ENCODE measurements around the gene SVBP.
A peak's percentile ranks its signal among the peaks of the same experiment; 100 is the strongest.
"Not testable (repeated sequence)": the region's sequence is repeated elsewhere in the genome, so short reads cannot be mapped to it uniquely, and the experiment has no call there.

SVBP gene, protein sequence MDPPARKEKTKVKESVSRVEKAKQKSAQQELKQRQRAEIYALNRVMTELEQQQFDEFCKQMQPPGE

DNA sequence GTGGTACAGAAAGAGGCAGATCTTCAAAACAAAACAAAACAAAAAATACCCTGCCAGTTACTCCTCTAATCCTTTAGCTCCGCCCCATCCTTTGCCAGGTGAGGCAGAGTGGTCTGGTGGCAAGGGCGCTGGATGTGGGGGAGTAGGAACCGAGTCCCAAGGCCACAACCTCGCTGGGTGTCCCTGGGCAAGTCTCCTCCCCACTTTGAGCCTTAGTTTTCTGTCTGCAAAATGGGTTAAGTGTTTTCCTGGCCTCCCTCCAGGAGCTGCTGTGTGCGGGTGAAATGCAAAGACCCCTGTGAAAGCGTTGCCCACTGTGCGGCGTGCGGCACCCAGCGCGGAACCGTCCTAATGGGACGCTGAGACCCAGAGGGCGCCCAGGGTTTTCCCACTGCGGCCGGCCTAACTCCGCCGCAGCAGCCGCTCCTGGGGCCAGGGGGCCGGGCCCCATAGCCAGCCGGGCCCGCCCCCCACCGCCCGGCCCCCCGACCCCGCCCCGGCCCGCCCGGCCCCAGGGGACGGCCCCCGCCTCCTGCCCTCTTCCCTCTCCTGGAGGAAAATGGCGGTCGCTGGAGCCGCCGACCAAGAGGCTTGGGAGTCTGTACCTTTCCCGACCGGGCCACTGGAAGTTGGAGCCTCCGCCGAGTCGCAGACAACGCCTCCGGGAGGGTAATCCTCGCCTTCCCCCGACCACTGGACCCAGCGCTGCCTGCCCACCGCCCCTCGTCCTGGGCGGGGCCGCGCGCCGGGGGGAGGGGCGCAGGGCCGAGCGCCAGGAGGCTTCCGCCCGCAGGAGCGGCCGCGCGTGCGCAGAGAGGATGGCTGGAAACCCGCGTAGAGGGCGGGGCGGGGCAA lies at the start of gene SVBP, which contains the start of gene ERMAP:
Gene SVBP (minus strand): TSS at position 813 of the 855 bp plus-strand sequence. CDS start 853 bp downstream, outside the sequence.
Gene ERMAP (plus strand): TSS at position 538 of the 855 bp plus-strand sequence. CDS start 13,327 bp downstream, outside the sequence.
- peak; percentile 98 for DNase-seq

DNA sequence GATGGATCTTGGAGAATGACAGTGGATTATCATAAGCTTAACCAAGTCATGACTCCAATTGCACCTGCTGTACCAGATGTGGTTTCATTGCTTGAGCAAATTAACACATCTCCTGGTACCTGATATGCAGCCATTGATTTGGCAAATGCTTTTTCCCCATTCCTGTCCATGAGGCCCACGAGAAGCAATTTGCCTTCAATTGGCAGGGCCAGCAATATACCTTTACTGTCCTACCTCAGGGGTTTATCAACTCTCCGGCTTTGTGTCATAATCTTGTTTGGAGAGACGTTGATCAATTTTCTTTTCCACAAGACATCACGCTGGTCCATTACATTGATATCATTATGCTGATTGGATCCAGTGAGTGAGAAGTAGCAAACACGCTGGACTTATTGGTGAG lies 49.4 kb upstream of the SVBP start:
- no peak for DNase-seq

DNA sequence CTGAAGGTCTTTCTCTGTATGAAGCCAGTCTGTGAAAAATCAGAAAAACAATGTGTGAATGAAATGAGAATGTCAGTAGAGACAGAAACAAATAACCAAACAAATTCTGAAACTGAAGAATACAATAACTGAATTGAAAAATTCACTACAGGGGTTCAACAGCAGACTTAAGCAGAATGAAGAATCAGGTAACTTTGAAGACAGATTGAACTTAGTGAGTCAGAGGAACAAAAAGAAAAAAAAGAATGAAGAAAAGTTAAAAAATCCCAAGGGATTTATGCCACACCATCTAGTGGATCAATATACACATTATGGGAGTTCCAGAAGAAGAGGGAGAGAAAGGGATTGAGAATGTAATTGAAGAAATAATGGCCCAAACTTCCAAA lies 43.8 kb upstream of the SVBP start:
- no peak for DNase-seq

DNA sequence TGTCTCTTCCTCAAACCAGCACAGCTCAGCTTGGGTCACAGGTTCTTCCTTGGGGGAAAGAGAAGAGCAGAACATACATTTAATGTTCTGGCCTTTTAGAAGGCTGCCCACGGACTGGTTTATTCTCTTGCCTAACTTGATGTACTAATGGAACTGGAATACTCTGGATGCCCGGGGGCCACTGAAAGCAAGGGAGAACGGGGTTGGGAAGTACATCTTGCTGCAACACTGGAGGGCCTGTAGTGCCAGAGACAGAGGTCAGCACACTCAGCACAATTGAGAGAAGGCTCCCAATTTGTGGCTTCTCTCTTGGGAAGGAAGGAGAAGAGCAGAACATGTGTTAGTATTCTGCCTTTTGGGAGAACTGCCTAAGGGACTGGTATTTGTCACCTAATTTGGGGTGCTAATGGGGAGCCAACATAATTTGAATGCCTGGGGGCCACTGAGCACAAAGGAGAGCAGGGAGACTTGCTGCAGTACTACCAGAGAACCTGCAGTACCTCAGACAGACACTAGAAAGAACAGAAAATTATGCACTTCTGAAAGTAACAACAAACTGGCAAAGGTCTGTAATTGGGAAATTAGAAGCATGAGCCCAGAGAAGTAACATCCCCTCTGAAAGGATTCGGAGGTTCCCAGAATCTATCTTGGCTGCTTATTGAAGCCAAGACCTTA lies 43.3 kb upstream of the SVBP start:
- no peak for DNase-seq

DNA sequence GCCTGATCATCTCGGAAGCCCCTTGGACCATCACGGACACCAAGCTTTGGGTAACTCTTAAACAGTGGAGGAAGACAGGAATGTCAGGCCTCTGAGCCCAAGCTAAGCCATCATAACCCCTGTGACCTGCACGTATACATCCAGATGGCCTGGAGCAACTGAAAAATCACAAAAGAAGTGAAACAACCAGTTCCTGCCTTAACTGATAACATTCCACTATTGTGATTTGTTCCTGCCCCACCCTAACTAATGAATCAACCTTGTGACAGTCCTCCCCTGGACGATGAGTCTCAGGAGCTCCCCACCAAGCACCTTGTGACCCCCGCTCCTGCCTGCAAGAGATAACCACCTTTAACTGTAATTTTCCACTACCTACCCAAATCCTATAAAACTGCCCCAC lies 42.2 kb upstream of the SVBP start:
- DNase-seq = not testable (repeated sequence)

DNA sequence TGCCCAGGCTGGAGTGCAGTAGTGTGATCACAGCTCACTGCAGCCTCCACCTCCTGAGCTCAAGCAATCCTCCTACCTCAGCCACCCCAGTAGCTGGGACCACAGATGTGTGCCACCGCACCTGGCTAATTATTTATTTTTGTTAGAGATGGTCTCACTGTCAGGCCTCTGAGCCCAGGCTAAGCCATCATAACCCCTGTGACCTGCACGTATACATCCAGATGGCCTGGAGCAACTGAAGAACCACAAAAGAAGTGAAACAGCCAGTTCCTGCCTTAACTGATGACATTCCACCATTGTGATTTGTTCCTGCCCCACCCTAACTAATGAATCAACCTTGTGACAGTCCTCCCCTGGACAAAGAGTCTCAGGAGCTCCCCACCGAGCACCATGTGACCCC lies 39.4 kb upstream of the SVBP start:
- not testable (repeated sequence) for DNase-seq

DNA sequence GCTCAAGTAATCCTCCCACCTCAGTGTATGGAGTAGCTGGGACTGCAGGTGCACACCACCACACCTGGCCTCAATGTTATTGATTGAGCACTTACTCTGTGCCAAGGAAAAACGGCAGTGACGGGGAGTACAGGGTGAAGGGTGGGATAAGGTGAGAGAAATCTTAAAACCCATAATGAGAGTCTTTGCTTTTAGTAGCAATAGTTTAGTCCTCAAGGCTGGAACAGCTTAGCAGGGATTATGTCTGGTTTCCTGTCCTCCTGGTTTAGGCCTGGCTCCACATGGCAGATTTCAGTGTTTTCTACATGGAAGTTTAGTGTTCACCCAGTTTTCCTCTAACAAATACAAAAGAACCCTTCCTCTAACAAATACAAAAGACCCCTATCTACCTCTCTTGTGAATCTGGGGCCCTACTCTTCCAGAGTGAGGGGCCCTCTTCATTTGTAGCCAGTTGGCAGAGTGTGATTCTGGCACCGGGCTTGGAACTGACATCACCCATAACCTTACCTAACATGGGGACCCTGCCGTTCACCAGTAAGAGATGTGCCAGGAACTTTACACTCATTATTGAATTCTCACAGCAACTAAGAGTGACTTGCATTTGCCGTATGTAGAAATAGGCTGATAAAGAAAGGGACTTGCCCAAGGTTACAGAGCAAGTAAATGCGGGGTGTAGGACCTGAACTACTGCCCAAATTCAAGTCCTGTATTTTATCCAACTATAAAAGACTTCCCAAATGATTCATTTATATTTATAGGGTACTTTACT lies 36.1 kb upstream of the SVBP start:
- no peak for DNase-seq

DNA sequence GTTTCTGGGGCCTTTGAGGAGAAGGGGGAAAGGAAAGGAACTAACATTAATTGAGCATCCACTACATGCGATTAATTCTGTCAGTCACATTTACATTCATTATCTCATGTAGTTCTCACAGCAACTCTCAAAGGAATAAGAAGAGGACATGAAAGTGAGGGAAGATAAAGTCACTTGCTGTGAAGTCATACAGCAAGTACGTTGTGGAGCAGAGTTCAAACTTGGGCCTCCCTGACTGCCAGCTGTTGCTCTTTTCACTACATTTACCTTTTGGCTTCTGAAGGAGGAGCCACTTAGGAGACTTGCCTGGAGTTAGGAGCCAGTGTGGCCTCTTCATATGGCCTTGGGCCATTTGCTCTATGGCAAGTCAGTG lies 35.4 kb upstream of the SVBP start:
- DNase-seq = no peak

DNA sequence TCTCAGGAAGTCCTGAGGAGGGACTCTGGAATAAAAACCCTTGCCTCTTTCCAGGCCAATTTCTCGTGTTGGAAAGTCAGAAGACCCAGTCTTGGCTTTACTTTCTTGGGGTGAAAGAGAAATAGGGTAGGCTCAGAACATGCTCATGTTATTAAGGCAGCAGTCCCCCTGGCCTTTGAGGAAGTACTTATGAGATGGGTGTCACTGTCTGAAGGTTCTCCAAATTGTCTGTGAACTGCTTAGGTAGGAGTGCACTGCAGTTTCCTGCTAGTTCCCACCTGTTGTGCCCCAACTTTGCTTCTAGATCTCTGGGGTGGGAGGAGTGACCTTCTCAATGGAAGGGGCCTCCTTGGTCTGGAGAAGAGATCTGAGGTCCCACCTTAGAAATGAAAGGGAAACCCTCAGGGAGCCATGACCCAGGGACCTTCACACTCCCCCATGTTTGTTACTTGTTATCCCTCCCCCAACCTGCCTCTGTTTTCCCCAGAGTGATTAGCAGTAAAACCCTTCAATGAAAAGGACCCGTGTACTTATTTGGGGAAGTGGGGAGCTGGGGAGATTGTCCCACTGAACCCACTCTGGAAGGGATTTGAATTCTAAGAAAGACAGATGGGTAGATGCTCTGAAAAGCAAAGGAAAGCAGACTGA lies 34.9 kb upstream of the SVBP start:
- DNase-seq = no peak

DNA sequence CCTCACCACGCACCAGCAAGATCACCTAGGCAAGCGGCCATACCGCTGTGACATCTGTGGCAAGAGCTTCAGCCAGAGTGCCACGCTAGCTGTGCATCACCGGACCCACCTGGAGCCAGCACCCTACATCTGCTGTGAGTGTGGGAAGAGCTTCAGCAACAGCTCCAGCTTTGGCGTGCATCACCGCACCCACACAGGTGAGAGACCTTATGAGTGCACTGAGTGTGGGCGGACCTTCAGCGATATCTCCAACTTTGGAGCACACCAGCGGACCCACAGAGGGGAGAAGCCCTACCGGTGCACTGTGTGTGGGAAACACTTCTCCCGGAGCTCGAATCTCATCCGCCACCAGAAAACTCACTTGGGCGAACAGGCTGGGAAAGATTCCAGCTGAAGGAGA lies 34.2 kb upstream of the SVBP start:
- no peak for DNase-seq

DNA sequence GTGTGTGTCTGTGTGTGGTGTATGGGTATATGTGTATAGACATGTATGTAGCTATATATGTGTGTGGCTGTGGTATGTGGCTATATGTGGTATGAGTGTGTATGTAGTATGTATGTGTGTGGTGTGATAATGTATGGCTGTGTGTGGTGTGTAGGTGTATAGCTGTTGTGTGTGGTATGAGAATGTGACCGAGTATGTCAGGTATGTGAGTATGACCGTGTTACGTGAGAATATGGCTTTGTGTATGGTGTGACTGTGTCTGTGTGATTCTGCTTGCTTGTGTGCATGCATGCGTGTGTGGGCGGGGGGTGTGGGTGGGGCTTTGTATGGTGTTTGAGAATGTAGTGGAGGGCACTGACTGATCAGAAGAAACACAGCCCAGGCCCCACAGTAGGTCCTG lies 32.7 kb upstream of the SVBP start:
- DNase-seq = no peak

DNA sequence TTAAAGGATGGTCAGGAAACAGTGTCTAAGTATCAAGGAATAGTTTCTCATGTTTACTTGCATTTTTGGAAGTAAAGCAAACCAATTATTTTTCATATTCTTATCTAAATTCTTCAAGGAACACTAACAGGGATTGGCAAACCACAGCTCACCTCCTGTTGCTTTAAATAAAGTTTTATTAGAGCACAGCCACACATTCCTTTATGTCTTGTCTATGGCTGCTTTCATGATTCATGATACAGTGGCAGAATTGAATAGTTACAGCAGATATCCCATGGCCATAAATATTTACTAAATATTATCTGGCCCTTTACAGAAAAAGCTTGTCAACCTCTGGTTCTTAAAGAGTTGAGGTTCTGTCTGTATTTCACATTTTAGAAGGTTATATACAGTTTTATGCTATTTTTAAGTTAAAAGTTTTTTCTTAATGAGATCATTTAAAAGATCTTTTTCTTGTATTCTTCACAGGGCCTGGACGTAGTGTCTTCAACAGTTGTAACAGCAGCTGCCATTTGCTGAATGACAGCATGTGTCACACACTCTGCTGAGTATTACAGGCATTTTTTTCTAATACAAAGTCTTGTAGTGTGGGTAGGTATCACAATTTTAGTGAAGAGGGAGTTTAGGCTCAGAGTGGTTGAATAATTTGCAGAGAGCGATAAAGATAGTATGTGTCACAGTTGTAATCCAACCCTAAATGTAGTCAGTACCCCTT lies 31.8 kb upstream of the SVBP start:
- no peak for DNase-seq

DNA sequence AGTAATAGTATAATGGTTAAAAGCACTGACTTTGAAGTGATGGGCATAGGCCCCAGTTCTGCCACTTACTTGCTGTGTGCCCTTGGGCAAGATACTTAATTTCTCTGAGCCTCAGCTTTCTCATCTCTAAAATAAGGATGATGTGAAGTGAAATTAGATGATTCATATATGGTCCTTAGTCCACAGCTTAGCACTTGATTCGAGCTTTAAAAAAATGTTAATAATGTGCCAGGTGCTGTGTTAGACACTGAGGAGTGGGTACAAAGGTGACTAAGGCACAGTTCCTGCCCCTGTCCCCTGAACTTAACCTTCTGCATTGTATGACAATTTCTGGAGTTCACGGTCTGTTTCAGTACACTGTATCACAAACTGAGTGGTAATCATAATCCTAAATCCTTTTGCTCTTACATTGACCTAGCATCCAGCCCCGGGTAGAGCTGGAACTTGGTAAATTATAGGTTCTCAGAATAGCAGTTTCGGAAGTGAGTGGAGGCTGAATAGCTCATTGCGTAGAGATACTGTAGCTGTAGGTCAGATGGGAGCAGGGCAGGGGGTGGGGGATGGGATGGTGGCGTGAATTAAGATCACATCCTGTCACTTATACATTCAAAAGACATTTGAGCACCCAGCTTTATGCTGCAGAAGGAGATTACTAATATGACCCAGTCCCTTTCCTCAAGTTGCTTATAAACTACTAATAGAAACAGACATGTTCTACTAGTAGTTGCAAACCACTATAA lies 30.7 kb upstream of the SVBP start:
- peak; percentile 7 for DNase-seq

DNA sequence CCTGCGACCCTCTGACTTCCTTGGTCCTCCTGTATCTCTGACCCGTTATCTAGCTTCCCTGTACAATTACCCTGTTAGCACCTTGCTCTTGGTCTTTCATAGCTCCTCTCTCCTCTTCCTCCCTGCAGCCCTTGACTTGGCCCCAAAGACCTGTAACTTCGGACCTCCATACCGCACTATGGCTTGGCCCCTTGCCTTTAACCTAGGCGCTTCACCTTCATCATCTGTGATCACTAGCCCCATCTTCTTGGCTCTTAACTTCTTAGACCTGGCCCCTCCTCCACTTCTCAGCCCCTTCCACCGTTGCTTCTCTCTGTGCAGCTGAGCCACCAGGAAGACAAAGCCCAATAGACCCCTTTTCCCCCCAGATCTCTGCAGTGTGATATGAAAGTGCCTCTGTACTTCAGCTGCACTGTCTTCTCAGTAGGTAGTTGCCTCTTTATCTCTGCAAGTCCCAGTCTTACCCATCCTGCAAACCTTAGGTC lies 30.0 kb upstream of the SVBP start:
- DNase-seq = no peak

DNA sequence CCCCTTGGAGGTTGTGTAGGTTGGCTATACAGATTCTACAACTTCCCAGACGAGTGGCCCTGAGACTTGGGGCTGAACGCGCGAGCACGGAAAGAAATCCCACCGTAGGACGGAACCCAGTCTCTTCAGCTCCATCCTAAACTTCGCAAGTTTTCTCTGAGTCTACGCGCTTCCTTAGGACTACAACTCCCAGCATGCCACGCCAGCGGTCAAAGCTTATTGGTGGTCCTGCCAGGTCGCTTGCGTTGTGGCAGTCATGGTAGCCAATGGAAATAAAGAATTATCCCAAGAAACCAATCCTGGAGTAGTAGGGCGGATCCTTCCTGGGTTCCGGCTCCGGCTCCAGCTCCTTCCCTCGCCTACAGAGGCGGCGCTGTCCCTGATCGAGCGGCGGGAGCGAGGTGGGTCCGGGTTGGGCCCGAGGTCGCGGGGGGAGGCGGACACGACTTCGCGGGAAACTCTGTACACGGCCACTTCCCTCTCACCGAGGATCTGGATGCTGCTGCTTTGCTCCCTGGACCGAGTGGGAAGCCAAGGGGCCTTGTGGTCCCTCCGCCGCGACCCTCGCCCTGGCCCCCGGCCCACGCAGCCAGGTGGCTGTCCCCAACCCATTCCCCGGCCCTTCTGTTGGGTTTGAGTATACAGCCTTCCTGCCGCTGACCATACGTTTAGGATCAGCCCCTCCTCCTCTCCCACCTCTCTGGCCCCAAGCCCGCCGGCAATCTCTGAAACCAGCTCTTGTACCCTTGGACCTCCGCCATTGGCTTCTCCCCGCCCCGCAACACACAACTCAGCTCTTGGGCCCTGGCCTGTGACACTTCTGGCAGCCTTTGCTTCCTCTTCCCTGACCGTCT lies 29.3 kb upstream of the SVBP start, which contains the start of gene ZNF691:
Gene ZNF691 (plus strand): TSS at position 357 of the 854 bp plus-strand sequence. CDS start 3,046 bp downstream, outside the sequence.
- DNase-seq = peak; percentile 89

DNA sequence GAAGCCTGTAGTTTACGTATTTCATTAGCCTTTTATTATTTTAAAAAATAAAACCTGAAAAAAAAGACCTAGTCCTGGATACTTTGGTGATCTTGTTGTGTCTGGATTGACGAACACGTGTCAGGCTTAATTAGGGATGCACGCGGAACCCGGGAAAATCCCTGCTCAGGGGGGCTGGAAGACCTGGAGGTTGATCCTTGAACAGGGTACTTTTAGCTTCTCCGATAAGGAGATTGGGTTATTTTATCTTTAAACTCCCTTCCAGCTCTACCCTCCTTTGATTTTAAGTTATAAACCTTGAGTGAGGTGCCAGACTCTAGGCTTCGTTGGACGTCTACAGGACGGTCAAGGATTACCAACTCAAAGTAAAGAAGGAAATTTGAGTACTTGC lies 28.7 kb upstream of the SVBP start:
- no peak for DNase-seq

DNA sequence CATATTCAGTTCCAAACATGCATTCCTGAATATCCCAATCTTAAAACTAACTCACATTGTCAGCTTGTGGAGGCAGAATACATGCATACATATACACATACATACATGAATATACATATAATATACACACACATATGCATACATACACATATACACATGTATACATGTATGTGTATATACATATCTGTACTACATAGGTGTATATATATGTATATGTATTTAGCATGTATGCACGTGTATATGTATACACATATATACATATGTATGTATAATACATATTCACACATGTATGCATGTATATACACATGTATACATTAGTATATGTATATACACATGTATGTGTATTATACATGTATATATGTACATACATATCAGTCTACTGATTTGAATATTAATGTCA lies 28.0 kb upstream of the SVBP start:
- no peak for DNase-seq

DNA sequence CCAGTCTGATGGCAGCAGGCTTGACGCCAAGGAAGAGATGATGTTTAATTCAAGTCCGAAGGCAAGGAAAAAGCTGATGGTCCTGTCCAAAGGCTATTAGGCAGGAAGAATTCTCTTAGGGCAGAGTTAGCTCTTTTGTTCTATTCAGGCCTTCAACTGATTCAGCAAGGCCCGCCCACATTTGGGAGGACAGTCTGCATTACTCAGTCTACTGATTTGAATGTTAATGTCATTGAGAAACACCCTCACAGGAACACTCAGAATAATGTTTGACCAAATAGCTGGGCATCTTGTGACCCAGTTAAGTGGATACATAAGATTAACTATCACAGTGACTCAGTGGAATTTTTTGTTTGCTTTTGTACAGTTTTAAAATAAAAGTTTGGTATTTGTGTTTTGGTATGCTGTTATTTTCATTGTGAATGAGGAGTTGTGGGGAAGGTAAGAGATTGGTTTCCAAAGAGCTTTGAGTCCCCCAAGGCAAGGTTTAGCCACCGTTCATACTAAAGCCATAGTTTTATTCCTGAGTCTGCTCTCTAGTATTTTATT lies 27.5 kb upstream of the SVBP start:
- DNase-seq = no peak

DNA sequence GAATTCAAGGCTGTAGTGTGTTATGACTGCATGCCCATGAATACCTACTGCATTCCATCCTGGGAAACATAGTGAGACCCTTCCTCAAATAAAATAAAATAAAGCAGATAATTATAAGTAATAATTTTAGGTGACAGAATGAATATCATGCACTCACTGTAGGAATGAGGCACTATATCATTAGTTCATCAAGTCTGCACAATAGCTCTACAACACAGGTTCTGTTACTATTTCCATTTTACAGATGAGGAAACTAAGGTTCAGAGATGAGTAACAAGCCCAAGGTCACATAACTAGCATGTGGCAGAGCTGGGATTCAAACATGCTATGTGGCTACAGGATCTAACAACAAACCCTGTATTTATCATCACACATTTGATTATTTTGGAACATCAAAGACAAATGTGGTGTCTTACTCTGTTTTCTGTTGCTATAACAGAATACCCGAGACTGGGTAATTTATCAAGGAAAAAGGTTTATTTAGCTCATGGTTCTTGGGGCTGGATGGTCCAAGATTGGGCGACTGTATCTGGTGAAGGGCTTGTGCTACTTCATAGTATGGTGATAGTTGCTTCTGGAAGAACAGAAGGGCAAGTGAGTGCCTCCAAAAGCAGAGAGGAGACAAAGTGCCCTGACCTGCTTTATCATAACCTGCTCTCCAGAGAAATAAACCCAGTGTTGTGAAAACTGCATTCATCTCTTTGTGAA lies 24.4 kb upstream of the SVBP start:
- no peak for DNase-seq

Measured in CD4-positive, alpha-beta T cell treated with Interleukin-17A for 4 hours (primary cell).